HG03432 (cell line): Measurements from ENCODE around the gene NUDT13.
A peak's percentile ranks its signal among the peaks of the same experiment; 100 is the strongest.

Source experiments
- ATAC-seq: cut with Tn5 transposase; IDR thresholded peaks from one replicate; pipeline ENCODE4 v1.9.1; 2021; ENCODE audit warnings: mild to moderate bottlenecking, moderate library complexity; ENCODE audit not compliant: unreplicated experiment

Gene NUDT13

DNA sequence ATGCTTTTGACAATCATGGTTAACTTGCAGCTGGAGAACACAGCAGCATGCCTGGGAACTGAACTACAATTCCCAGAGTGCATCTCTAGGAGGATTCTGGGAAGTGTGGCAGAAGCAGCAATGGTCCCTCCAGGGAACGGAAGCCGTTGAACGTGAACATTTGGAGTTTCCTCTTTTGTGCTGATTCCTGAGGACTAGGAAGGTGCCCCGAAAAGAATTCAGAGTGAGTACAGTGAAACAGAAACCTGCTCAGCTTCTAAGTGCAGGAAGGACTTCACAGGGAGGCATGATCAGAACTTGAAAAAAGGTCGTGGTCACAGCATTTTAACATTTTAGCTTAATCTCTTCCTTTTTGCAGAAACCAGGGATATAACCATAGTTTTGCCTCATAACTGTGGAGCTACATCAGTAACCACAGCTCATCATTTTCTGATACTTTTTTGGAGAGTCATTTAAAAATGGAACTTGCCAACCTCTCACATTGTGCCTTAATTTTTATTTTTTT is at the start of gene NUDT13:
Gene NUDT13, plus strand, starts transcription at position 111 of the 505 bp plus-strand sequence. CDS start 3,911 bp downstream, outside the sequence.
- peak; percentile 79 for ATAC-seq

GRCh38 chr10:73060738-73061635 is 49.3 kb upstream of the NUDT13 start:
- ATAC-seq: no peak

DNA sequence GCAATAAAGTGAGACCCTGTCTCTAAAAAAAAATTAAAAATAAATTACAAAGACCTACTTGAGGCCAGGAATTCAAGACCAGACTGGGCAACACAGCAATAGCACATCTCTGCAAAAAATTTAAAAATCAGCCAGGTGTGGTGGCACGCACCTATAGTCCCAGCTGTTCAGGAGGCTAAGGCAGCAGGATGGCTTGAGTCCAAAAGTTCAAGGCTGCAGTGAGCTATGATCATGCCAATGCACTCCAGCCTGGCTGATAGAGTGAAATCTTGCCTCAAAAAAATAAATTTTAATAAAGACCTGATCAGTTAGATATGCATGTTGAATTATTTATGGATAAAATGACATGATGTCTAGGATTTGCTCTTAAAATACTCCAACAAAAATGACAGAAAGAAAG is 48.5 kb upstream of the NUDT13 start:
- no peak for ATAC-seq

DNA sequence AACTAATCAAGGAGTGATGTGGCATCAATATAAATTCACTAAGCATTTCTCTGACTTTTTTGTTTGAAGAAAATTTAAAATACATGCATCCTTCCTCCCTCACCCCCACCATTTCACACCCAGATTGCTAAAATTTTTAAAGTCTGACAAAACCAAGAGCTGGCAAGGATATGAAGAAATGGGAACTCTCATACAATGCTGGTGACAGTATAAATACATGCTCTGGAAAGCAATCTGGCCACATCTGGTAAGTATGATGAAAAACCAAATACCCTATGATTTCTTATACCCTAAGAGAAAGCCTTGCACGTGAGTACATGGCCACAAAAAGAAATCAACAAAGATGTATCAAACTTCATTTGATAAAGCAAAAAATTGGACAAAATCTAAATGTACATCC is 44.8 kb upstream of the NUDT13 start:
- ATAC-seq: no peak

DNA sequence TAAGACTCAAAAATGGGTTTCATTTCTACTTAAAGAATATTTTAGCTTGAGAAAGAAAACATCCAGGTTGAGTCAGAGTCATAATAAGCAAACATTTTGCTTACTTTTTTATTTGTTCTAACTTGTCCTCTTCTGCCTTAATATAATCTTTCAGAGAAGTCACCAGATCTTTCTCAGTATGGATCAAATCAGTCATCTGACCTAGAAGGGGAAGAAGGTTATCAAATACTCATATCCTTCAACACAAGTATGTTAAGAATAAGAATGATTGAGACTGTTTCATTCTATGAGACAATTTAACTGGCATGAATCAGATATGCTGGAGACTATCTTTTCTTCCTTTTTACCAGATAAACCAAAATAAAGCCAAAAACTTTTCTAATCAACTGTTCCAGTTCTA is 36.6 kb upstream of the NUDT13 start:
- no peak for ATAC-seq

GRCh38 chr10:73075829-73076228 is 34.4 kb upstream of the NUDT13 start:
- no peak for ATAC-seq

- ATAC-seq: no peak
These were observed 33.7 kb upstream of the NUDT13 start for GRCh38 chr10:73076360-73077183.

DNA sequence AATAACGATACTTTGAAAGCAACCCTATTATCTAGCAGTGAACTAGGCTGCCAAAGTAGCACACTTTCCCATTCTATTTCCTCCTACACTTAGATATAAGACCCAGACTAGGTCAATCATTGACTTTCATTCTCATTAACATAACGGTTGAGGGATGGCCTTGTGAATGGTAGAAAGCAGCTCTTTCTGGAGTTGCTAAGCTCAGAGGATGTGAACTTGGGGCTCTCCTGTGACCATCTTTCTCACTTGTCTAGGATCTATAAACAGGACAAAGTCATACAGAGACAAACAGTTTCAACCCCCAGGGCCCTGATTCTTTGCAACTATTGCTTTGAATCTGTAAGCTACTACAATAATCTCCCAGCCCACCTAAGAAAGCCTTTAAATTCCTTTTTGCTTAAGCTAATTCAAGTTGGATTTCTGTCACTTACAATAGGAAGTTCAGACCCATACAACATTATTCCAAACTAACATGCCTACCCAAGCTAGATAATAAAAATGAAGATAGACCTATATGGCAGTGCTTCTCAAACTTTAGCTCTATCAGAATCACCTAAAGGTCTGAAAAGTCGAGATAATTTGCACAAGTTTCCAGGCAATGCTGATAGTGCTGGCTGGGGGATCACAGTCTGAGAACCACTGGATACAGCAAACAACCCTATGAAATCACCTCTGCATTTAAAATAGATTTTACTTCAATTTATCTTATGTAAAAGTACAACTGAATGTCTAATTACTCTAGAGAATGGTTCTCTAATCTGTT is 30.3 kb upstream of the NUDT13 start:
- ATAC-seq: no peak

- no peak for ATAC-seq
These were observed 27.0 kb upstream of the NUDT13 start for GRCh38 chr10:73083221-73083620.

DNA sequence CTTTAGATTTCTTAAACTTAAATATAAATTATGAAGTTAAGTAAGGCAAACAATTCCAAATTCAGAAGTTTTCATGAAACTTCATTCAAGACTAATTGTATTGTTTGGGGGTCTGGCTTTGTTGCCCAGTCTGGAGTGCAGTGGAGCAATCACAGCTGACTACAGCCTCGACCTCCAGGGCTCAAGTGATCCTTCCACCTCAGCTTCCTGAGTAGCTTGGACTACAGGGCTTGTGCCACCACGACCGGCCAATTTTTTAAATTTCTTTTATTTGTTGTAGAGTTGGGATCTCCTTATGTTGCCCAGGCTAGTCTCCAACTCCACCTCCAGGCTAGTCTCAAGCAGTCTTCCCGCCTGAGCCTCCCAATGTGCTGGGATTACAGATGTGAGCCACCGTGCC is 26.0 kb upstream of the NUDT13 start:
- no peak for ATAC-seq

DNA sequence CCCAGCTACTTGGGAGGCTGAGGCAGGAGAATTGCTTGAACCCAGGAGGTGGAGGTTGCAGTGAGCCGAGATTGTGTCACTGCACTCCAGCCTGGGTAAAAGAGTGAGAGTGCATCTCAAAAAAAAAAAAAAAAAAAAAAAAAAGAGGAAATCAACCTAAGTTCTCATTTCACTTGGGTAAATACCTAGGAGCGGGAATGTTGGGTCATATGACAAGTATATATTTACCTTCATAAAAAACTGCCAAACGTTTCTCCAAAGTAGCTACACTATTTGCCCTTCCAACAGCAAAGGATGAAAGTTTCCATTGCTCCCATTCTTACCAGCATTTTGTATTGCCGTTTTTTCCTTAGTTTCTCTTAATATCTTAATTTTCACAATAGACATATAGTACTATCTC is 23.4 kb upstream of the NUDT13 start:
- ATAC-seq: no peak

DNA sequence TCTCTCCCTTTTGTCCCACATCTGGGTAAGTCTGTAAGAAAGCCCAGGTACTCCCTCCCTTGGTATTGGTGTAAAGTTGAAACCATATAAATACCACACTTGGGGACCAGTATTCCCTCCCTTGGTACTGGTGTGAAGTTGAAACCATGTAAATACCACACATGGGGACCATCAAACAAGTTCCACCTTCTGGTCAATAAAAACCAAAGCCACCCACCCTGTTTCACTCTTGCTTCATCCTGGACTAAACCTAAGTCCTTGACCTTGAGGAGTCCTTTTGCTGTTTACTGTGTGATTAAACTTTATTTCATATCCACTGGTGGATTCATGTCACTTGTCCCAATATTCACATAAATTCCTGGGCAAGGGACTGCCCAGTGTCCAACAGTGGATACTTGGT is 22.0 kb upstream of the NUDT13 start:
- no peak for ATAC-seq

DNA sequence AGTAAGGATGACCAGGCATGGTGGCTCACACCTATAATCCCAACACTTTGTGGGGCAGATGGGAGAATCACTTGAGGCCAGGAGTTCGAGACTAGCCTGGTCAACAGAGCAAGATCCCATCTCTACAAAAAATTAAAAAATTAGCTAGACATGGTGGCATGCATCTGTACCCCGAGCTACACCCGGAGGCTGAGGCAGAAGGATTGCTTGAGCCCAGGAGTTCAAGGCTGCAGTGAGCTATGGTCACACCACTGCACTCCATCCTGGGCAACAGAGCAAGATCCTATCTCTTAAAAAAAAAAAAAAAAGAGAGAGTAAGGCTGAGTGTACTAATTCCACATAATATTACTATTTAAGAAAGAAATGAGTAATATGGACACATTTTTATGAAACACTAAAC is 17.4 kb upstream of the NUDT13 start:
- no peak for ATAC-seq

DNA sequence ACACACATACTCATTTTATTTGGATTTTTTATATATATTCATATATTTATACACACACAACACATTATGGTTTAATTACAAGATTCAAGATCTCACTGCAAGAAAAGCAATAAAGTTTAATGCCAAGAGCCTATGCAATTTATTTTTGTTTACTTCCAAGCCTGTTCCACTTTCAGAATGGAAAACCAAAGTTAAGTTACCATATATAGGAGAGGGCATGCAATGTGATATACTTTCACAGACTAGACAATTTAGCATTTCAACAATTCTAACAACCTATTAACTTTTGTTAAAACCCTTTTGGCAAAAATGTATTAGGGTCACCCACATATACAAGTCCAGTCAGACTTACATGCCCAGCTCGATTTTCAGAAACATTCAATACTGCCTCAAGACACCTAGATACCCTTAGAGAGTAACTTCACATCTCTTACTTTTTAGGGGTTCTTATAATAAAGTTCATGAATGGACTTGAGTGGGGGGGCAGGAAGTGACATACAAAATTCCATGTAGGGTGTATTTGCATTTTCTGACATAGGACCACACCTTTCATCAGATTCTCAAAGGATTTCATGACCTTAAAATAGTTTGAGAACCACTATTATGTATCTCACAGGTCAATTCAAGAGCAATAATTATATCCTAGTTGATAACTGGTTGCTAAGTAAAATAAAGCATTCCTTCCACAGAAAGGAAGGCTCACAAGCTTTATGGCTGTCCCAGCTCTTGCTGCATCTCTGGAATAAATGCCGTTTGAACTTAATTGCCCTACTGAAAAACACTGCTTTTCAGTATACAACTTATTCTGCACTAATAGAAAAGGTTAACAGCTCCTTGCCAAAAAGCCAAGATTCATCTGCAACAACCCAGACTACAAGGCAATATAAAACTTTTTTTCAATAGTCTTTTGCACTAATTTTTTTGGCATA is 16.1 kb upstream of the NUDT13 start:
- ATAC-seq: no peak

DNA sequence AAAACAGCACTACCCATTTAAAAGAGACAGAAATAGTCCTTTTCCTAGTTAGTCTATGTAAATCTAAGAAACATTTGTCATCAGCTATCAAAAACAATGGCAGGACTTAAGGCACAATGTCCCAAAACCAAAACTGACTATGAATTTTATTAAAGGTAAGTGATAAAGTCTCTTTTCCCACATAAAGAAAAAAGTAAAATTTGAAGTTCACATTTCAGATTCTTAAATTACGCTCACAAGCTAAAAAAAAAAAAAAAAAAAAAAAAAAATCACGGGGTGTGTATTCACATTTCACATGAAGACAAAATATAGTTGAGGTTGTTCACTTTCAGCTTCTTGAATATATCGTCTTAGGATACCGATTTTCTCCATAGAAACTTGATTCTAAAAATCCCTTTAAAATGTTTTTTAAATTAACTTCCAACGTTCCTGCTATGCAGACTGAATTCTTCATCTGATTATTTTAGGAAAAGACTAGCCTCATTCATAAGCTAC is 15.2 kb upstream of the NUDT13 start:
- no peak for ATAC-seq

GRCh38 chr10:73095481-73096021 is 14.7 kb upstream of the NUDT13 start:
- no peak for ATAC-seq

DNA sequence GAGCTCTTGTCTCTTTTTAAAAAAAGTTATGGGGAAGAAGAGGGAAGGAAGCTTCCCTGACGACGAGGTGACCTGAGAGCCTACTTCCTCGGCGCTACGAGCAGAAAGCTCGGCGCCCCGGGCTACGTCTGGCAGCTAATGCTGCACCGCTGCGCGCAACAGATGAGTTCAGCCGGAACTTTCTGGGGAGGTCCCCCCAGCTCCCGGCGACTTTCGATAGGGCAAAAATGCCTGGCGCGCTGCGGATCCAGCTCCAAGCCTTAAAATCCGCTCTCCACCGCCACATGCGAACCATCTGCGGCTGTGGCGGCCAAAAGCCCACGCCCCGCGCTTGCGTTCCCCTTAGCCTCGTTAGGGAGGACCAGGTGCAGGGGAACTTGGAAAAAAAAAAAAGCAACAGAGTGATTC is 14.2 kb upstream of the NUDT13 start:
- peak; percentile 32 for ATAC-seq

GRCh38 chr10:73096449-73097304 is 13.6 kb upstream of the NUDT13 start, which contains the start of gene P4HA1:
TSS of gene P4HA1 (minus strand) at chr10:73096866. CDS start at chr10:73074883, 21,983 bp downstream.
- peak; percentile 87 for ATAC-seq
